ENCODE data around the gene METTL6.

Gene METTL6

GRCh38 chr3:15427182-15427880, at the start of gene METTL6, which contains the start of gene EAF1:
Gene METTL6 (minus strand): TSS chr3:15427544. CDS start chr3:15426511, 1,033 bp downstream.
Gene EAF1 (plus strand): TSS chr3:15427598. CDS start chr3:15427780, 182 bp downstream.
- H3K4me1 ChIP-seq (ENCODE audit: insufficient read depth, insufficient read length): no peaks in the 10 kb centered on the region
- H3K27me3 ChIP-seq (ENCODE audit: insufficient read depth, insufficient read length): no peaks in the 10 kb centered on the region
- H3K9me3 ChIP-seq (ENCODE audit: insufficient read depth, low read length): no peaks in the 10 kb centered on the region
- H3K36me3 ChIP-seq (ENCODE audit: insufficient read depth, insufficient read length, low read length): peaks cover 69% of the 10 kb centered on the region
- no peak for TF ChIP-seq ZNF274 (IDR thresholded peaks at IDR 0.05; ENCODE audit: low read depth, low read length)
- peak; percentile 25 for TF ChIP-seq YY1 (IDR thresholded peaks at IDR 0.05; ENCODE audit: insufficient read depth, insufficient read length)
- no peak for TF ChIP-seq SUZ12 (IDR thresholded peaks at IDR 0.05; ENCODE audit: extremely low read depth, insufficient read depth, insufficient read length)
- peak within 1 kb of the TSS; percentile 96 for H3K9ac ChIP-seq (ENCODE audit: insufficient read length, low read depth)
- H3K4me3 ChIP-seq (ENCODE audit: insufficient read length, low read depth): peak within 1 kb of the TSS; percentile 98
- peak; percentile 66 for DNase-seq (ENCODE audit: low read depth, low spot score)

GRCh38 chr3:15476378-15476777, 49.0 kb upstream of the METTL6 start:
- Histone ChIP-seq H3K27me3 (ENCODE audit: insufficient read depth, insufficient read length) (no peaks in the 10 kb centered on the region), H3K9me3 (ENCODE audit: insufficient read depth, low read length) (no peaks in the 10 kb centered on the region), H3K4me3 (ENCODE audit: insufficient read length, low read depth) (no peak overlapping the region), H3K36me3 (ENCODE audit: insufficient read depth, insufficient read length, low read length) (no peaks in the 10 kb centered on the region), H3K9ac (ENCODE audit: insufficient read length, low read depth) (no peak overlapping the region), H3K4me1 (ENCODE audit: insufficient read depth, insufficient read length) (no peaks in the 10 kb centered on the region)
- no peak for DNase-seq (ENCODE audit: low read depth, low spot score)
- TF ChIP-seq ZNF274 (IDR thresholded peaks at IDR 0.05; ENCODE audit: low read depth, low read length): no peak
- no peak for TF ChIP-seq YY1 (IDR thresholded peaks at IDR 0.05; ENCODE audit: insufficient read depth, insufficient read length)
- TF ChIP-seq SUZ12 (IDR thresholded peaks at IDR 0.05; ENCODE audit: extremely low read depth, insufficient read depth, insufficient read length): no peak

GRCh38 chr3:15475161-15475560, 47.8 kb upstream of the METTL6 start:
- Histone ChIP-seq H3K9me3 (ENCODE audit: insufficient read depth, low read length) (no peaks in the 10 kb centered on the region), H3K4me1 (ENCODE audit: insufficient read depth, insufficient read length) (no peaks in the 10 kb centered on the region), H3K4me3 (ENCODE audit: insufficient read length, low read depth) (no peak overlapping the region), H3K27me3 (ENCODE audit: insufficient read depth, insufficient read length) (no peaks in the 10 kb centered on the region), H3K9ac (ENCODE audit: insufficient read length, low read depth) (no peak overlapping the region), H3K36me3 (ENCODE audit: insufficient read depth, insufficient read length, low read length) (no peaks in the 10 kb centered on the region)
- DNase-seq (ENCODE audit: low read depth, low spot score): no peak
- TF ChIP-seq YY1 (IDR thresholded peaks at IDR 0.05; ENCODE audit: insufficient read depth, insufficient read length) (no peak), ZNF274 (IDR thresholded peaks at IDR 0.05; ENCODE audit: low read depth, low read length) (no peak), SUZ12 (IDR thresholded peaks at IDR 0.05; ENCODE audit: extremely low read depth, insufficient read depth, insufficient read length) (no peak)

GRCh38 chr3:15471861-15472260, 44.5 kb upstream of the METTL6 start:
- DNase-seq (ENCODE audit: low read depth, low spot score): no peak
- no peak for TF ChIP-seq SUZ12 (IDR thresholded peaks at IDR 0.05; ENCODE audit: extremely low read depth, insufficient read depth, insufficient read length)
- TF ChIP-seq YY1 (IDR thresholded peaks at IDR 0.05; ENCODE audit: insufficient read depth, insufficient read length): no peak
- no peak for TF ChIP-seq ZNF274 (IDR thresholded peaks at IDR 0.05; ENCODE audit: low read depth, low read length)
- no peaks in the 10 kb centered on the region for H3K4me1 ChIP-seq (ENCODE audit: insufficient read depth, insufficient read length)
- no peaks in the 10 kb centered on the region for H3K27me3 ChIP-seq (ENCODE audit: insufficient read depth, insufficient read length)
- H3K36me3 ChIP-seq (ENCODE audit: insufficient read depth, insufficient read length, low read length): no peaks in the 10 kb centered on the region
- H3K9ac ChIP-seq (ENCODE audit: insufficient read length, low read depth): no peak overlapping the region
- no peak overlapping the region for H3K4me3 ChIP-seq (ENCODE audit: insufficient read length, low read depth)
- H3K9me3 ChIP-seq (ENCODE audit: insufficient read depth, low read length): no peaks in the 10 kb centered on the region

- TF ChIP-seq SUZ12 (IDR thresholded peaks at IDR 0.05; ENCODE audit: extremely low read depth, insufficient read depth, insufficient read length) (no peak), YY1 (IDR thresholded peaks at IDR 0.05; ENCODE audit: insufficient read depth, insufficient read length) (no peak), ZNF274 (IDR thresholded peaks at IDR 0.05; ENCODE audit: low read depth, low read length) (no peak)
Observed at GRCh38 chr3:15470849-15471248, 43.5 kb upstream of the METTL6 start.

GRCh38 chr3:15470261-15470660, 42.9 kb upstream of the METTL6 start:
- no peaks in the 10 kb centered on the region for H3K27me3 ChIP-seq (ENCODE audit: insufficient read depth, insufficient read length)
- DNase-seq (ENCODE audit: low read depth, low spot score): no peak
- H3K9me3 ChIP-seq (ENCODE audit: insufficient read depth, low read length): no peaks in the 10 kb centered on the region
- H3K36me3 ChIP-seq (ENCODE audit: insufficient read depth, insufficient read length, low read length): no peaks in the 10 kb centered on the region
- H3K4me1 ChIP-seq (ENCODE audit: insufficient read depth, insufficient read length): no peaks in the 10 kb centered on the region
- no peak overlapping the region for H3K4me3 ChIP-seq (ENCODE audit: insufficient read length, low read depth)
- no peak for TF ChIP-seq YY1 (IDR thresholded peaks at IDR 0.05; ENCODE audit: insufficient read depth, insufficient read length)
- no peak for TF ChIP-seq ZNF274 (IDR thresholded peaks at IDR 0.05; ENCODE audit: low read depth, low read length)
- TF ChIP-seq SUZ12 (IDR thresholded peaks at IDR 0.05; ENCODE audit: extremely low read depth, insufficient read depth, insufficient read length): no peak
- no peak overlapping the region for H3K9ac ChIP-seq (ENCODE audit: insufficient read length, low read depth)

More at GRCh38 chr3:15470849-15471248, 43.5 kb upstream of the METTL6 start:
- no peak for DNase-seq (ENCODE audit: low read depth, low spot score)
- H3K9me3 ChIP-seq (ENCODE audit: insufficient read depth, low read length): no peaks in the 10 kb centered on the region
- H3K4me3 ChIP-seq (ENCODE audit: insufficient read length, low read depth): no peak overlapping the region
- no peak overlapping the region for H3K9ac ChIP-seq (ENCODE audit: insufficient read length, low read depth)
- no peaks in the 10 kb centered on the region for H3K4me1 ChIP-seq (ENCODE audit: insufficient read depth, insufficient read length)
- H3K27me3 ChIP-seq (ENCODE audit: insufficient read depth, insufficient read length): no peaks in the 10 kb centered on the region
- H3K36me3 ChIP-seq (ENCODE audit: insufficient read depth, insufficient read length, low read length): no peaks in the 10 kb centered on the region

GRCh38 chr3:15467227-15468181, 40.2 kb upstream of the METTL6 start:
- DNase-seq (ENCODE audit: low read depth, low spot score): no peak
- Histone ChIP-seq H3K27me3 (ENCODE audit: insufficient read depth, insufficient read length) (no peaks in the 10 kb centered on the region), H3K4me1 (ENCODE audit: insufficient read depth, insufficient read length) (no peaks in the 10 kb centered on the region), H3K4me3 (ENCODE audit: insufficient read length, low read depth) (no peak overlapping the region), H3K9ac (ENCODE audit: insufficient read length, low read depth) (no peak overlapping the region), H3K36me3 (ENCODE audit: insufficient read depth, insufficient read length, low read length) (no peaks in the 10 kb centered on the region), H3K9me3 (ENCODE audit: insufficient read depth, low read length) (no peaks in the 10 kb centered on the region)
- TF ChIP-seq SUZ12 (IDR thresholded peaks at IDR 0.05; ENCODE audit: extremely low read depth, insufficient read depth, insufficient read length) (no peak), ZNF274 (IDR thresholded peaks at IDR 0.05; ENCODE audit: low read depth, low read length) (no peak), YY1 (IDR thresholded peaks at IDR 0.05; ENCODE audit: insufficient read depth, insufficient read length) (no peak)

Data from NT2/D1 (cell line).